ENCODE data around the gene EZR.
"Not testable (repeated sequence)": the region's sequence is repeated elsewhere in the genome, so short reads cannot be mapped to it uniquely, and the experiment has no call there.

Gene EZR

DNA sequence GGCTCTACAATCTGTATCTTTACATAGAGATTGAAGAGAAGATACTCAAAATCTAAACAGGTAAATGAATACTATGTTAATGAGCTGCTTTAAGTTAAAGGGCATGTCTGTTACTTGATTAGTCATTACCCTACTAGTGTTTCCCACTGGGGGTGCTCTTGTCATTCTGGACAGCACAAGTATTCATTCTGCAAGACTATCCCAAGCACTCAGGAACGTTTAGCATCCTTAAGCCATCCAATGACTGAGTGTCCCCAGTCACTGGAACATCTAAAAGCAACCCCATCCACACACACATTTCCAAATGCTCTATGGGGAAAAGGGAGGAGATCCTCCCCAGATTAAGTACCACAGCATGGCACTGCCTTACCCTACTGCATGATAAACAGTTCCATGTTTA lies 25.7 kb downstream of the EZR start:
- peak; percentile 18 for DNase-seq

DNA sequence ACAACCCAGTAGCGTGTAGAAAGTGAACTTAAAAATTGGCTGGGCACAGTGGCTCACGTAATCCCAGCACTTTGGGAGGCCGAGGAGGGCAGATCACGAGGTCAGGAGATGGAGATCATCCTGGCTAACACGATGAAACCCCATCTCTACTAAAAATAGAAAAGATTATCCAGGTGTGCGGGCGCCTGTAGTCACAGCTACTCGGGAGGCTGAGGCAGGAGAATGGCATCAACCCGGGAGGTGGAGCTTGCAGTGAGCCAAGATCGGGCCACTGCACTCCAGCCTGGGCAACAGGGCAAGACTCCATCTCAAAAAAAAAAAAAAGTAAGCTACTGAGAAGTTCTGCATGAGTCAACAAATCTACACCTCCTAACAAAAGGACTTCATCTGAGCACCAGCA lies 26.7 kb downstream of the EZR start:
- DNase-seq, result not testable (repeated sequence)

DNA sequence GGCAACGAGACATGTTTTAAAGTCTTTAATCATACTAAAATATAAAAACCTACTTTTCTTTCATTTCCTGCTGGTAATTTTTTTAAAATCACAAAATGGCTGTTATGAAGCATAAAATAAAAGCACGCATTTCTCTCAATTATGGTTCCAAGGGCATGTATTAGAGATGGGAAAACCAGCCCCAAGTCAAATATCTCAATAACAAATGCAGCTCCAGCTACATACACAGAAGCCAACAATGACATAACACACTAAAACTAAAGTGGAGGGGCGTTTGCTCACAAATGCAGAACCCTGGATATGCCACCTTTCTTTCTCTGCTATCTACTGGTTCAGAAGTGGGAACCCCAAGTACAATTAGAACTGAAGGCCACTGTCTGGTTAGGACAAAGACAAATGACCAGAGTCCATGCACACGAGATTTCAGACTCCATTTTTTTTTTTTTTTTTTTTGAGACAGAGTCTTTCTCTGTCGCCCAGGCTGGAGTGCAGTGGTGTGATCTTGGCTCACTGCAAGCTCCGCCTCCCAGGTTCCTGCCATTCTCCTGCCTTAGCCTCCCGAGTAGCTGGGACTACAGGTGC lies 27.8 kb downstream of the EZR start:
- no peak for DNase-seq

- DNase-seq, result no peak
Measured at GRCh38 chr6:158789115-158789917, 29.9 kb downstream of the EZR start.

- no peak for DNase-seq
Measured at GRCh38 chr6:158787395-158787794, 31.8 kb downstream of the EZR start.

GRCh38 chr6:158786645-158787304 lies 32.4 kb downstream of the EZR start:
- no peak for DNase-seq

DNA sequence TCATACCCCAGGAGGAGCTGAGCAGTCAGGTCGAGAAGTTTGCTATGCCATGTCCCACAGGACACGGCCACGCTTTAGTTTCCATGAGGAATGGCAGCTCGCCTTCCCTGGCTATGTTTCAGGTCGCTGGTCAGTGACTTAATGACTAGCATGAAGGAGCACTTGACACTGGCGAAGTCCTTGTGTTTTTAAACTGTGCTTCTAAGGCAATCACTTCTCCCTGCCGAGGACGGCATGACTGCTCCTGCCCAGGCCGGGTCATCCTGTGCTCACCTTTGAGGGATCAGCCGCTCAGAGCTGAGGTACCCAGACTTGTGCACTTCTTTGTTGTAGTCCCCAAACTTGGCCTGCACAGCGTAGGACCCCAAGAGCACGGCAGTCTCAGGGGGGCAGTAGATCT lies 34.1 kb downstream of the EZR start:
- DNase-seq, result no peak

- DNase-seq, result no peak
Measured at GRCh38 chr6:158784505-158784904, 34.7 kb downstream of the EZR start.

- no peak for DNase-seq
Measured at GRCh38 chr6:158783851-158784250, 35.3 kb downstream of the EZR start.

- no peak for DNase-seq
Measured at GRCh38 chr6:158783167-158783450, 36.1 kb downstream of the EZR start.

- no peak for DNase-seq
Measured at GRCh38 chr6:158782432-158783166, 36.6 kb downstream of the EZR start.

- no peak for DNase-seq
Measured at GRCh38 chr6:158781692-158782373, 37.3 kb downstream of the EZR start.

DNA sequence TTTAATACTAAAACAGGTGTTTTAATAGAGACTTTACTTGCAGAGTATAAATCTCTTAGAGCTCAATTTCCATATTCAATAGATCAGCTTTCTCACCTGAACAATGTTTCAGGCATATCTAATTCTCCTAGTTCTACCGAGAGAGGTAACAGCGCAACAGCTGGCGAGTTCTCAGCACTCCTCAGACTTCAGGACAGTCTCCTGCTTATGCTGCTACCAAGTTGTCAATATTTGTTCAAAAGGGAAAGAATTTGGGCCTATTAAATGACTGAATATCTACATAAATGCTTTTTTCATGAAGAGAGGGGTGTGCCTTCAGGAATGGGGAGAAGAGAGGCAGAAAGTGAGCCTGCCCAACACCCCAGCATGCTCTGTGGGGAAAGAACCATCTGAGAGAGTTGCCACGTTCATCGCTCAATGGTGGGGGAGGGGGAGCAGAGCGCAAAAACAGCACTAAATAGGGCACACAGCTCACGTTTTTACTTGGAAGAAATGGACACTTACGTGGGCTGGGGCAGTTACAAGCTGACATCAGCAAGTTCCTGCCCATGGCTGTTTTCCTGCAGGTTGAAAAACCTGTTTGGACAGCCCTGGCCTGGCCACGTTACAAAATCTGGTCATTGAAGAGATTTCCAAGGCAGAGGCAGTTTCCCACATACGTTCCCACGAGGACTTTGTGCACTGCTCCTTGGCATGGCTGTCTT lies 38.0 kb downstream of the EZR start:
- no peak for DNase-seq

DNA sequence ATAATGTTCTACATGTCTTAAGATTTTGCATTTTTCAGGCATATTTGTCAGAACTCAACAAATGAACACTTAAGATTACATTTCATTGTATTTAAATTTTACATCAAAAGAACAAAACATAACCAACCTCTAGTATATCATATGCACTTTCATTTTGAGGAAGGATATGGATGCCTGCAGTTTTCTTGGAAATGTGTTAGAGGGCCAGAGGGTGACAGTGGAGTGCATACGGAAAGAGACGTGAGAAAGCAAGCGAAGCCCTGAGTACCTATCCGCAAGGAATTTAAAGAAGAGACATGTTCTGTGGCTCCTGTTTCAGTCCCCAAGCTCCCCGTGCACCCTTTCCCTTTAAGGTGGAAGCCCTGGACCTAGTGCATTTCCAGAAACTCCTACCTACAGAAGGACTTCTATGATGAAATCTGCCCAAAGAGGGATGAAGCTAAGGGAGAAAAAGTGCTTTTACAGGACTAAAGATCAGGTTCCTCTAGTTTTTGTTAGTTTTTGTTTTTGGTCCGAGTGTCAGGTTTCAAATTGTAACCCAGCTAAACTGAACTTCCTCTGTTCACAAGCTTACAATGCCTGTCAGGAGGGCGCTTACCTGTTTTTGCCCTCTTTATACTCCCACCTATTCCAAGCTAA lies 38.8 kb downstream of the EZR start:
- no peak for DNase-seq

DNA sequence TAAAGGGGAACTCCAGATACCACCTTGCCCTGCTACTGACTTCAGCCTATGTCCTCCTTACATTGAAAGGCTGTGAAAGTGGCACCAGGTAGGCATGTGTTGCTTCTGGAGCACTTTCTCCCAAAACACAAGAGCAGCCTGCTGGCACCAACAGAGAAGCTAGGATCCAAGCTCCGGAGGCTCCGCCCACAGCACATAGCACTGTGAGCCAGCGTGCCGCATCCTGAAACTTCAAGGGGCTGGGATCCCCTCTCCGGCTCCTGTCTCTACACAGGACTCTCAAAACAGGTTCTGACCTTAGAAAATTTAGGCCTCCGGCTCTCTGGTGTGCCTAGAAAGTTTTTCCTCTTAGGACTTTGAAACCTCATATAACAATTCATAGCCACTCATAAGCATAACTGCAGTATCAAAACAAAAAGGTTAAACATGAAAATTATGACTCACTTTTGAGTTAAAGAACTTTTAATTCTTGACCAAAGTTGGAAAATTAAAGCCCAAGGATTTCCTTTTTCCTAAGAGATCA lies 41.1 kb downstream of the EZR start:
- DNase-seq, result no peak

DNA sequence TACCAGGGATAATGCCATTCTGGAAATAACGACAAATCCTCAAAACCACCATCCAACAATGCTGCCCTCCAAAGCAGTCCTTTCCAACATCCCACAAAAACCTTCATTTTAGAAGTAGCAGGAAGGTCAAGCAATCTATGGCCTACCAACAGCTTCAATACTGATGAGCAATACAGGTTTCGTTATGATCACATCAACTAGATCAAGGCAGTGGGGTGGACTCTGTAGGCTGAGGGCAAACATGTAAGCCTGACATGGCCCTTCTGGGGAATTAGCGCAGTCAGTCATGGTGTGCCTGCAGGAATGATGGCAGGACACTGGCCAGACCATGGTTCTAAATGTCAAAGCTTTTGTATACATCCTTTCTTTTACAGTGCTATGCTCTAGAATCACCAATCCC lies 41.7 kb downstream of the EZR start:
- DNase-seq, result no peak

- DNase-seq, result no peak
Measured at GRCh38 chr6:158776737-158777136, 42.4 kb downstream of the EZR start.

- no peak for DNase-seq
Measured at GRCh38 chr6:158775832-158776231, 43.3 kb downstream of the EZR start.

GRCh38 chr6:158774717-158775449 lies 44.3 kb downstream of the EZR start:
- DNase-seq, result no peak

DNA sequence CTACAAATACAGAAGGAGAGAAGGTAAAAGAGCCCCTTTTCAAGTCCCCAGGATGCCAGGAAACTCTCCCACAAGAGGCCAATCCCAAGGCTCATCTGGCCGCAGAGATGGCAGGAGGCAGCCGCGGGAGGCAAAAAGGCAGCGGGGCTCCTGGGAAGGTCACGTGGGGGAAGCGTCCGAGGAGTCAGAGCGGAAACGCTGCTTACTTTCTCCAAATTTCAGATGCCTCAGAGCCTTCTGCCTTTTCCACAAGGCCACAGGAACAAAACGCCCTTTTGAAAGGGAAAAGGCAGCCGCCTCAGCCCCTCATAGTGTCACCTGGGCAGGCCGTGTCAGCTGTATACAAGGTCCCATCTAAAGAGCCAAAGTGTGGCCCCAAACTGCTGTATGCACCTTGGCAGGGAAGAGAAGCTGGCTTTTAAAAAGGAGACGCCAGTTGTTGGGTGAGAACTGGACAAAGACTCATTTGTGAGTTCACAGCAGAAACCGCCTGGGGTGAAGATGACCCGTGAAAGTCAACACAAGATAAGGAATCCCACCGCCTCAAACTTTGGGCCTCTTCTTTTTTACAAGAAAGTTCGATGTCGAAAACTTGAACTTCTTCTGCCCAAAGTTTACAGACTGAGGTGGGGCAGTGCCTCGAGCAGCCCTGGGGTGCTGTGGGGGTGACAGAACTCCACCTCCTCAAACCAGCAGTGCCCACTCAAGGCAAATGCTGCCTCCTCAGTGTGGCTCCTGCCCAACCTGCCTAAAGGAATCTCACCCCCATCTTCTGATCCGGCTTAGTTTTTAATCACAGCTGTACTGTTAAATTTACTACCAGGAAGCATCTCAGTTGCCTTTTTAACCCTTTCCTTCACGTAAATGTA lies 45.4 kb downstream of the EZR start:
- DNase-seq, result no peak

Measured in NCI-H748 treated with DMSO at 0.1 percent for 48 hours (cell line).